Fibroblast of gingiva (primary cell): ENCODE measurements around the gene SRGAP2C.
"Not testable (repeated sequence)": the region's sequence is repeated elsewhere in the genome, so short reads cannot be mapped to it uniquely, and the experiment has no call there.

Experiments used
- DNase-seq: peaks from one replicate; pipeline ENCODE4 v3.0.0-alpha.2; 2011; ENCODE audit warnings: low read depth

Gene SRGAP2C

DNA sequence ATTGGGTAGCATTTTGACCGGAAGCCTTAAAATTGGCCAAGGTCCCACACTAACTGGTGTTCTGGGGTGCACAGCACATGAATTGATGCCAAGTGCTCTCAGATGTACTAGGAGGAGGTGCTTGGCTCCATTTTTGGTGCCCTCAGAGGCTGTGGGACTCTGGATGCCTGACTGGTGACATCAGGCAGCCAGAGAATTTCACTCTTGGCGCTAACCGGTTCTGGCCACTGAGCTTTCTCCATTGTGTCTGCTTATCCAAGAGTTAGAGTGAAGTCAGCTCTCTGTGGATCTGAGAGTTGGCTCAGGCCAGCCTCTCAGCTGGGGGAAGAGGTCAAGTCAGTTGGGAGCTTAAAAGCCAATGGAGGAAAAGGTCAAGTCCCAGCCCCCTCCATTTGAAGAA lies 200.4 kb downstream of the SRGAP2C start:
- DNase-seq = not testable (repeated sequence)

DNA sequence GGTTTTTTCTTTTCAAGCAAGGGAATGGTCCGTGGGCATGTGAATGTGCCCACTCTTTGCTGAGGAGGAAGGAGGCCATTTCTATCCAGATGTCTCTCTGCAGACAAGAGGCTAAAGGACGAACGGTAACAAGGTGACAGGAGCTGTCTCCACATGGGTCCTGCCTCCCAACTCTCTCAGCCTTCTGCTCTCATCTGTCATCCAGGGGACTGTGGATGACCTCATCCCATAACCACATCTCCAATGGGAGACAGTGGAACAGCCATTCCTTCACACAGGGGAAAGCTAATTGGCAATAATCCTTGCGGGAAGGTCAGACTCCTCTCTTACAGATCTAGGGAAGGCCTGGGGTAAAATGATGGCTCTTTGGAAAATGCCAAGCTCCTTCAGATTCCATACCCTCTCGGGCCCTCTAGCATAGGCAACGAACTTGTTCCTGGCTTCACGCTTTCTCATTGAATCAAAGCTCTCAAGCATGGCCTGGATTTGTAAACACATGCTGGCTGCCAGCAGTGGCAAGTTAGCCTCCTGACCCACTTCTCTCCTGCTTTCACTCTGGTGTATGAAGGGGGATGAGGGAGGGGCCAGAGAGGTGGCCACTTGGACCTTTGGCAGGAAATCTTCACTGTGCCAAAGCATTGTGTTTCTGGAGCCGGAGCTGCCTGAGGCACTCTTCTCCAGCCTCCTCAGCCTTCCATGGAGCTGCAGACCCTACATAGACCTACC lies 201.0 kb downstream of the SRGAP2C start:
- DNase-seq = not testable (repeated sequence)

- not testable (repeated sequence) for DNase-seq
Measured at GRCh38 chr1:121386319-121386948, 201.7 kb downstream of the SRGAP2C start.

- DNase-seq = not testable (repeated sequence)
Measured at GRCh38 chr1:121389895-121390560, 205.3 kb downstream of the SRGAP2C start.

DNA sequence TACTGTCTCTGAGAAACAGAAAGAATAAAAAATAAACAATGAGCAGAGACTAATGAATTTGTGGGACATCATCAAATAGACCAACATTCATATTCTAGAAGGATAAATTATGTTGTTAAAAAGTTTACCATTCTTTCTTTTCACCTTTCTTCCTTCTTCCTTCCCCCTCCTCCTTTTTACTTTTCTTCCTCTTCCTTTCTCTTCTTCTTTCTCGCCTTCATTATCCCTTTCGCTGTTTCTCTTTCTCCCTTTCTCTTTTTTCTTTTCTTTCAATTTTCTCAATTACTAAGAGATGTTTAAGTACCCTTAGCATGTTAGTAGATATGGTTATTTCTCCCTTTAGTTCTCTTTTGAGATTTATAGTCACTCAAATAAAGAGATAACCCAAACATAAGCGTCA lies 207.4 kb downstream of the SRGAP2C start:
- not testable (repeated sequence) for DNase-seq

- peak; percentile 8 for DNase-seq
Measured at GRCh38 chr1:121395718-121396201, 211.0 kb downstream of the SRGAP2C start.

DNA sequence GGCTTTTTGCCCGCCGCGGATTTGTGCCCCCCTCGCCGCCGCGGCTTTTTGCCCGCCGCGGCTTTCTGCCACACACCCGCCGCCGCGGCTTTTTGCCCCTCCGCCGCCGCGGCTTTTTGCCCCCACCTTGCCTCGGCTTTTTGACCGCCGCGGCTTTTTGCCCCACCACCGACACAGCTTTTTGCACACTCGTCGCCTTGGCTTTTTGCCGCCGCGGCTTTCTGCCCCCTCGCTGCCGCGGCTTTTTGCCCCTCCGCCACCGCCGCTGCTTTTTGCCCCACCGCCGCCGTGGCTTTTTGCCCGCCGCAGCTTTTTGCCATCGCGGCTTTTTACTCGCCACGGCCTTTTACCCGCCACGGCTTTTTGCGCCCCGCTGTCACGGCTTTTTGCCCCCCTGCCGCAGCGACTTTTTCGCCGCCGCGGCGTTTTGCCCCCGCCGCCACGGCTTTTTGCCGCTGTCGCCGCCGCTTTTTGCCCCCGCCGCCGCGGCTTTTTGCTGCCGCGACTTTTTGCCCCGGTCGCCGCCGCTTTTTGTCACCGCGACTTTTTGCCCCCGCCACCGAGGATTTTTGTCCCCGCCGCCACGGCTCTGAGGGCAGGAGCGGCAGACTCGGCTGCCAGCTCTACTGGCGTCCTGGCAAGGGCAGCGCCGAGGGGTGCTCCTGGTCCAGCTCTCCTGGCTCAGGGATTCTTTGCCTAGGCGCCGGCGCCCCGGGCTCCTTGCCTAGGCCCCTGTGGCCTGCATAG lies 211.7 kb downstream of the SRGAP2C start:
- DNase-seq = peak; percentile 5

- not testable (repeated sequence) for DNase-seq
Measured at GRCh38 chr1:121397101-121397500, 212.3 kb downstream of the SRGAP2C start.

- DNase-seq = not testable (repeated sequence)
Measured at GRCh38 chr1:121399193-121399592, 214.4 kb downstream of the SRGAP2C start.

GRCh38 chr1:121400108-121400507 lies 215.3 kb downstream of the SRGAP2C start:
- not testable (repeated sequence) for DNase-seq

- not testable (repeated sequence) for DNase-seq
Measured at GRCh38 chr1:121400541-121401310, 216.0 kb downstream of the SRGAP2C start.

GRCh38 chr1:121401375-121401955 lies 216.7 kb downstream of the SRGAP2C start:
- not testable (repeated sequence) for DNase-seq

- DNase-seq = not testable (repeated sequence)
Measured at GRCh38 chr1:121403254-121403653, 218.5 kb downstream of the SRGAP2C start.

- DNase-seq = no peak
Measured at GRCh38 chr1:121408354-121408753, 223.6 kb downstream of the SRGAP2C start.

- no peak for DNase-seq
Measured at GRCh38 chr1:121413821-121414220, 229.0 kb downstream of the SRGAP2C start.

GRCh38 chr1:121414905-121415304 lies 230.1 kb downstream of the SRGAP2C start:
- peak; percentile 28 for DNase-seq

GRCh38 chr1:121417325-121417923 lies 232.6 kb downstream of the SRGAP2C start:
- no peak for DNase-seq

DNA sequence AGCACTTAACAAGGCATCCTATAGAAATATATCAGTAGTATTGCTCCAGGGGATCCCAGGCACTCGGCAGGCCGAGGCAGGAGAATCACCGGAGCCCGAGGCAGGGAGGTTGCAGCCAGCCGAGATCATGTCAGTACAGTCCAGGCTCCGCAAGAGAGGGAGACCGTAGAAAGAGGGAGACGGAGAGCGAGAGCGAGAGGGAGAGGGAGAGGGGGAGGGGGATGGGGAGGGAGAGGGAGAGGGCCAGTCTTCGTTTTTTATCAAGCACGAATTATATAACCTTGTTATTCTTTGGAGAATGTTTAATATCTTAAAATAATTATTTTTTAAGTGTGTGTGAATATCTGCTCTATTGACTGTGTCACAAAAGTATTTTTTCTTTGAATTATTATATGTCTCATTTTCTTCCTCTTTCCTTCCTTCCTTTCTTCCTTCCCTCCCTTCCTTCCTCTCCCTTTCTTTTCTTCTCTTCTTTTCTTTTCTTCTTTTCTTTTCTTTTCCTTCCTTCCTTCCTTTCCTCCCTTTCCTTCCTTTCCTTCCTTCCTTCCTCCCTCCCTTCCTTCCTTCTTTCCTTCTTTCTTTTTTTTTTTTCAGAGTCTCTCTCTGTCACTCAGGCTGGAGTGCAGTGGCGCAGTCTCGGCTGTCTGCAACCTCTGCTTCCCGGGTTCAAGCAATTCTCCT lies 233.7 kb downstream of the SRGAP2C start:
- no peak for DNase-seq

DNA sequence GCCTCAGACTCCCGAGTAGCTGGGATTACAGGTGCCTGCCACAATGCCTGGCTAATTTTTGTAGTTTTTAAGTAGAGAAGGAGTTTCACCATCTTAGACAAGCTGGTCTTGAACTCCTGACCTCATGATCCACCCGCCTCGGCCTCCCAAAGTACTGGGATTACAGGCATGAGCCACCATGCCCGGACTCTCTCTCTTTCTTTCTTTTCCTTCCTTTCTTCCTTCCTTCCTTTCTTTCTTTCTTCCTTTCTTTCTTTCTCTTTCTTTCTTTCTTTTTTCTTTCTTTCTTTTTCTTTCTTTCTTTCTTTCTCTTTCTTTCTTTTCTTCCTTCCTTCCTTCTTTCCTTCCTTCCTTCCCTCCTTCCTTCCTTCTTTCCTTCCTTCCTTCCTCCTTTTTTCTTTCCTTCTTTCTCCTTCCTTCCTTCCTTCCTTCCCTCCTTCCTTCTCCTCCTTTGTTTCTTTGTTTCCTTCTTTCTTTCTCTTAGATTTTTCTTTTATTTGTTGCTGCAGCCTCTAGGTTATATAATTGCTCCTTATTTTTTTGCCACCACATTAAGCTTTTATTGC lies 234.4 kb downstream of the SRGAP2C start:
- DNase-seq = not testable (repeated sequence)
